PC-3 (cell line): ENCODE measurements around the gene MIPOL1. TPM values are rescaled to one million over a fixed set of nuclear protein-coding genes. Genes with fewer than 3 reads are reported as not detected.

ENCODE experiments used
- ATAC-seq: fragments of 200-7000 bp; cut with Tn5 transposase; 2 replicates; pipeline ENCODE4 v1.9.1; 2020; ENCODE audit warnings: mild to moderate bottlenecking, moderate library complexity
- BruUV-seq: library from RNA; stranded (reverse); fragments of 400-500 nt; replicated peaks from 2 replicates; lab custom pipeline; 2021; lab: Mats Ljungman, UMichigan
- CTCF ChIA-PET: fragments of 300-600 bp; sonication (Branson Sonifier 250); formaldehyde crosslinking; loops from one replicate; lab custom pipeline; 2022; ENCODE audit warnings: antibody characterized with exemption; lab: Charles Lee
- POLR2A ChIA-PET: fragments of 300-600 bp; sonication (Branson Sonifier 250); formaldehyde crosslinking; loops from one replicate; lab custom pipeline; 2022; ENCODE audit warnings: antibody characterized with exemption; ENCODE audit not compliant: unreplicated experiment; lab: Charles Lee
- DNase-seq: peaks from one replicate; pipeline ENCODE4 v3.0.0-alpha.2; 2015
- H2AFZ ChIP-seq: fragments of 300-600 bp; sonication (generic); 2 replicates; pipeline ENCODE4 v1.6.0; 2016; ENCODE audit warnings: antibody characterized with exemption, low read length
- H3F3A ChIP-seq: fragments of 300-600 bp; sonication (generic); one replicate; pipeline ENCODE4 v1.6.0; 2017; ENCODE audit warnings: antibody characterized with exemption, low read length, control low read depth, mild to moderate bottlenecking; ENCODE audit not compliant: unreplicated experiment
- H3K27ac ChIP-seq: fragments of 300-600 bp; sonication (generic); 2 replicates; pipeline ENCODE4 v1.5.1; 2016; ENCODE audit warnings: mild to moderate bottlenecking, low read length
- H3K27me3 ChIP-seq: fragments of 300-600 bp; sonication (generic); 2 replicates; pipeline ENCODE4 v1.6.1; 2016; ENCODE audit warnings: low read length, mixed read lengths
- H3K36me3 ChIP-seq: fragments of 300-600 bp; sonication (generic); 2 replicates; pipeline ENCODE4 v1.6.1; 2016; ENCODE audit warnings: low read depth, mixed run types, low read length, mixed read lengths
- H3K4me1 ChIP-seq: fragments of 300-600 bp; sonication (generic); 2 replicates; pipeline ENCODE4 v1.5.1; 2016; ENCODE audit warnings: low read length; ENCODE audit not compliant: insufficient read depth
- H3K4me2 ChIP-seq: fragments of 300-600 bp; sonication (generic); 2 replicates; pipeline ENCODE4 v1.6.0; 2016; ENCODE audit warnings: low read length
- H3K4me3 ChIP-seq: fragments of 300-600 bp; sonication (generic); 2 replicates; pipeline ENCODE4 v1.5.1; 2016; ENCODE audit warnings: mild to moderate bottlenecking, low read length, mixed read lengths
- H3K79me2 ChIP-seq: fragments of 300-600 bp; sonication (generic); 2 replicates; pipeline ENCODE4 v1.6.1; 2017; ENCODE audit warnings: low read length, mixed read lengths
- H3K9ac ChIP-seq: fragments of 300-600 bp; sonication (generic); 2 replicates; pipeline ENCODE4 v1.6.0; 2016; ENCODE audit warnings: mild to moderate bottlenecking, low read length
- H3K9me2 ChIP-seq: fragments of 300-600 bp; sonication (generic); replicated peaks from 2 replicates; pipeline ENCODE4 v1.6.1; 2016; ENCODE audit warnings: mixed run types, low read length, mixed read lengths
- H3K9me3 ChIP-seq: fragments of 300-600 bp; sonication (generic); 2 replicates; pipeline ENCODE4 v1.6.1; 2016; ENCODE audit warnings: low read length, mixed read lengths
- H4K20me1 ChIP-seq: fragments of 300-600 bp; sonication (generic); 2 replicates; pipeline ENCODE4 v1.6.1; 2016; ENCODE audit warnings: low read length, mixed read lengths
- EZH2 ChIP-seq: fragments of 300-600 bp; sonication (generic); IDR thresholded peaks from one replicate; pipeline ENCODE4 v1.6.1; 2017; ENCODE audit warnings: antibody characterized with exemption, mild to moderate bottlenecking, low read length; ENCODE audit not compliant: unreplicated experiment
- EZH2phosphoT487 ChIP-seq: fragments of 300-600 bp; sonication (generic); IDR thresholded peaks from 2 replicates; pipeline ENCODE4 v1.6.1; 2018; ENCODE audit warnings: mild to moderate bottlenecking, antibody characterized with exemption, low read length, borderline replicate concordance
- intact Hi-C: fragments of 100-400 bp; cut with micrococcal nuclease; formaldehyde crosslinking; loops from 2 replicates; pipeline ENCODE4 v1.9.0; 2023
- total RNA-seq: library from RNA; depleted of rRNA; stranded (reverse); fragments of >200 nt; gene quantifications from 2 replicates; pipeline ENCODE4 v1.2.3, GENCODE V29; 2014
- TF ChIP-seq, protein P1 (sequence below): fragments of 300-600 bp; sonication (generic); conservative IDR thresholded peaks from 2 replicates; pipeline ENCODE4 v1.5.1; 2017; ENCODE audit warnings: antibody characterized with exemption, low read depth, mild to moderate bottlenecking, low read length

Gene MIPOL1
- total RNA-seq, 1 experiment from 2014 or later = 22.5 TPM

DNA sequence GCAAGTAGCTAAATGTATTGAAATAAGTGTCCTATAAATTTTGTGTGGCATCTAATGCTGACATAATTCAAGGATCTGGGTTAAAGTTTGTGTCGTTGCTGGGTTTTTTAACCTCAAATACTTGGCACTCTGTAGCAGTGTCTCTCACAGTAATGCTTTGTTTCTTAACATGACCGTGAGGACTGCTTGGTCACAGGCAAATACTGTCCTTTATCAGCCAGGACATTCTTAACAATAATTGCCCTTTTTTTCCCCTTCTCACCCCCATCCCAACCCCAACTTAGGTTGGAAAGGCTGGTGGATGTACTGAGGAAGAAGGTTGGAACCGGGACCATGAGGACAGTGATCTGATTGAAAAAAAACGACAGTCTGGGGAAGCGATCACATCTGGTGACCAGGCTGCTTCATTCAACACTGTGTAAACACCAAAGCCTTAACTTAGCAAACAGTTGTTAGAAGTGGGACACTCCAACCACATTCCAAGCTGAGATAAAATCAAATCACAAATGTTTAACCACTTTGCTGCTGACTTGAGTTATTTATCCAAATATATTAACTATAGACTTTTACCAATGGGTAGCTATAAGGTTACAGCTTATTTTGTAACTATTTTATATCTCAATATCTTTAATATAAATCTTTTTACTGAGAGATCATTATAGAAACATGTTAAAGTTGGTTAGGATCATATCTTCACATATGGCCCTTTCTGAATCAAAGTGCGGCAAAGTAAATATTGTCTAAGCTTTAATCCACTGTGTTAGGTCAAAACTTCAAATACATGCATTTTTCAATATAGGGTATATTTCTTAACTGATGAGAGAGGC, 349.1 kb downstream of the MIPOL1 start:
- ChIA-PET CTCF (interaction anchor here (1.6 kb wide), 1 partner anchor 39 kb away, joined by 3 read pairs; no protein-coding TSS in a partner anchor), POLR2A (interaction anchor here (0.6 to 0.7 kb wide), 3 partner anchors 28 to 116 kb away, joined by 4 to 5 read pairs (median 4); no protein-coding TSS in a partner anchor)
- peak overlapping the region; percentile 69 for H2AFZ ChIP-seq
- peak; percentile 87 for ATAC-seq
- H3K4me3 ChIP-seq = peak overlapping the region; percentile 65
- H3K9me3 ChIP-seq = no peaks in the 10 kb centered on the region
- BruUV-seq = TSS peak; percentile 71
- peak overlapping the region; percentile 88 for H3K4me2 ChIP-seq
- H3K79me2 ChIP-seq = no peaks in the 10 kb centered on the region
- no peak for TF ChIP-seq EZH2
- TF ChIP-seq EZH2phosphoT487 = no peak
- TF ChIP-seq, protein P1, sequence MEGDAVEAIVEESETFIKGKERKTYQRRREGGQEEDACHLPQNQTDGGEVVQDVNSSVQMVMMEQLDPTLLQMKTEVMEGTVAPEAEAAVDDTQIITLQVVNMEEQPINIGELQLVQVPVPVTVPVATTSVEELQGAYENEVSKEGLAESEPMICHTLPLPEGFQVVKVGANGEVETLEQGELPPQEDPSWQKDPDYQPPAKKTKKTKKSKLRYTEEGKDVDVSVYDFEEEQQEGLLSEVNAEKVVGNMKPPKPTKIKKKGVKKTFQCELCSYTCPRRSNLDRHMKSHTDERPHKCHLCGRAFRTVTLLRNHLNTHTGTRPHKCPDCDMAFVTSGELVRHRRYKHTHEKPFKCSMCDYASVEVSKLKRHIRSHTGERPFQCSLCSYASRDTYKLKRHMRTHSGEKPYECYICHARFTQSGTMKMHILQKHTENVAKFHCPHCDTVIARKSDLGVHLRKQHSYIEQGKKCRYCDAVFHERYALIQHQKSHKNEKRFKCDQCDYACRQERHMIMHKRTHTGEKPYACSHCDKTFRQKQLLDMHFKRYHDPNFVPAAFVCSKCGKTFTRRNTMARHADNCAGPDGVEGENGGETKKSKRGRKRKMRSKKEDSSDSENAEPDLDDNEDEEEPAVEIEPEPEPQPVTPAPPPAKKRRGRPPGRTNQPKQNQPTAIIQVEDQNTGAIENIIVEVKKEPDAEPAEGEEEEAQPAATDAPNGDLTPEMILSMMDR = no peak
- H4K20me1 ChIP-seq = no peaks in the 10 kb centered on the region
- intact Hi-C loops = loop anchor here (1.0 to 5.0 kb wide), 6 partner anchors 20 to 295 kb away; no protein-coding TSS in a partner anchor
- no peaks in the 10 kb centered on the region for H3K27me3 ChIP-seq
- peak; percentile 89 for DNase-seq
- peaks cover 62% of the 10 kb centered on the region for H3K4me1 ChIP-seq
- H3K27ac ChIP-seq = peak overlapping the region; percentile 97
- H3K36me3 ChIP-seq = no peaks in the 10 kb centered on the region
- H3F3A ChIP-seq = no peaks in the 10 kb centered on the region
- no peaks in the 10 kb centered on the region for H3K9me2 ChIP-seq
- peak overlapping the region; percentile 75 for H3K9ac ChIP-seq

DNA sequence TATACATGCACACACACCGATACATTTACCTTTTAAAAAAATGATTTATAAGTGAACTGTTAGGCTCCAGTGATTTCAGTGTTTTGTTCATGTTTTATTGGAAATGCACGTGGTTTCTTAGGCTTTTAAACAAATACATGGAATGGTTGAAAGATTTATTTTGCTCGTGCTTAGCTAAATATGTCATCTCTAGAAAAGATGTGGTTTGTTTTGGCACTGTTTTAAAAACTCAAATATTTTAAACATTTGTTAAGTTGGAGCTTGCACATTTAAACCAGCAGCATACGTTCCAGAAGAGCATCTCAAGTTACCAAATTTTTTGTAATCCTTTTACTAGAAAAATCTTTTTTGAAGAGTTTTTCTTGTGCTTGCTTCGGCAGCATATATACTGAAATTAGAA, 352.8 kb downstream of the MIPOL1 start:
- POLR2A ChIA-PET = interaction anchor here (1.1 kb wide), 1 partner anchor 38 kb away, joined by 4 read pairs; no protein-coding TSS in a partner anchor
- ATAC-seq = peak; percentile 37
- H3K4me3 ChIP-seq = no peak overlapping the region
- 0 out of 2 replicates have a peak overlapping the region, but pooled peaks have one; percentile 23 for H3K9ac ChIP-seq
- H2AFZ ChIP-seq = 0 out of 2 replicates have a peak overlapping the region, but pooled peaks have one; percentile 7
- H3K4me2 ChIP-seq = peak overlapping the region; percentile 60
- BruUV-seq = no TSS peak
- intact Hi-C loops = loop anchor here (1.0 kb wide), 2 partner anchors 17 to 114 kb away; no protein-coding TSS in a partner anchor
- no peaks in the 10 kb centered on the region; the same call in 1 of the 2 replicates for H3K36me3 ChIP-seq
- H3K79me2 ChIP-seq = no peaks in the 10 kb centered on the region
- H3K9me3 ChIP-seq = no peaks in the 10 kb centered on the region
- CTCF ChIA-PET = interaction anchor here (0.6 kb wide), 1 partner anchor 306 kb away, joined by 3 read pairs; no protein-coding TSS in a partner anchor
- no peaks in the 10 kb centered on the region for H4K20me1 ChIP-seq
- H3K4me1 ChIP-seq = peaks cover 44% of the 10 kb centered on the region
- TF ChIP-seq EZH2phosphoT487 (no peak), EZH2 (no peak)
- TF ChIP-seq, protein P1 = no peak
- no peaks in the 10 kb centered on the region for H3F3A ChIP-seq
- no peaks in the 10 kb centered on the region for H3K27me3 ChIP-seq
- peak overlapping the region; percentile 3; the same call in 1 of the 2 replicates for H3K27ac ChIP-seq
- DNase-seq = peak; percentile 82
- H3K9me2 ChIP-seq = no peaks in the 10 kb centered on the region
